GM12874 (cell line): ENCODE results near the gene RHBDD1.

Experiments used
- TF ChIP-seq, protein P1 (sequence below): IDR thresholded peaks from 2 replicates; pipeline ENCODE4 v1.5.1; 2011; ENCODE audit warnings: low read depth, mild to moderate bottlenecking, control low read depth, low read length, moderate library complexity; ENCODE audit not compliant: insufficient read depth

The RHBDD1 gene

DNA sequence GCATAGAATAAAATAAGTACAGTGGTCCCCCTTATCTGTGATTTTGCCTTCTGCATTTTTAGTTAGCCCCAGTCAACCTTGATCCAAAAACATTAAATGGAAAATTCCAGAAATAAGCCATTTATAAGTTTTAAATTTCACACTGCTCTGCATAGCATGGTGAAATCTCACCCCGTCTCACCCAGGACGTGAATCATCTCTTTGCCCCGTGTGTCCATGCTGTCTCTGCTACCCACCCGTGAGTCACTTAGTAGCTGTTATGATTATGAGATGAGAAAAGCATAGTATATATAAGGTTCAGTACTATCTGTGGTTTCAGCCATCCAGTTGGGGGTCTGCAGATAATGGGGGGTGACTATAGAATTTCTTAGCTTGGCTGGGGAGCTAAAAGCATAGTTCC is 67.3 kb downstream of the RHBDD1 start:
- TF ChIP-seq, protein P1, sequence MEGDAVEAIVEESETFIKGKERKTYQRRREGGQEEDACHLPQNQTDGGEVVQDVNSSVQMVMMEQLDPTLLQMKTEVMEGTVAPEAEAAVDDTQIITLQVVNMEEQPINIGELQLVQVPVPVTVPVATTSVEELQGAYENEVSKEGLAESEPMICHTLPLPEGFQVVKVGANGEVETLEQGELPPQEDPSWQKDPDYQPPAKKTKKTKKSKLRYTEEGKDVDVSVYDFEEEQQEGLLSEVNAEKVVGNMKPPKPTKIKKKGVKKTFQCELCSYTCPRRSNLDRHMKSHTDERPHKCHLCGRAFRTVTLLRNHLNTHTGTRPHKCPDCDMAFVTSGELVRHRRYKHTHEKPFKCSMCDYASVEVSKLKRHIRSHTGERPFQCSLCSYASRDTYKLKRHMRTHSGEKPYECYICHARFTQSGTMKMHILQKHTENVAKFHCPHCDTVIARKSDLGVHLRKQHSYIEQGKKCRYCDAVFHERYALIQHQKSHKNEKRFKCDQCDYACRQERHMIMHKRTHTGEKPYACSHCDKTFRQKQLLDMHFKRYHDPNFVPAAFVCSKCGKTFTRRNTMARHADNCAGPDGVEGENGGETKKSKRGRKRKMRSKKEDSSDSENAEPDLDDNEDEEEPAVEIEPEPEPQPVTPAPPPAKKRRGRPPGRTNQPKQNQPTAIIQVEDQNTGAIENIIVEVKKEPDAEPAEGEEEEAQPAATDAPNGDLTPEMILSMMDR: no peak

DNA sequence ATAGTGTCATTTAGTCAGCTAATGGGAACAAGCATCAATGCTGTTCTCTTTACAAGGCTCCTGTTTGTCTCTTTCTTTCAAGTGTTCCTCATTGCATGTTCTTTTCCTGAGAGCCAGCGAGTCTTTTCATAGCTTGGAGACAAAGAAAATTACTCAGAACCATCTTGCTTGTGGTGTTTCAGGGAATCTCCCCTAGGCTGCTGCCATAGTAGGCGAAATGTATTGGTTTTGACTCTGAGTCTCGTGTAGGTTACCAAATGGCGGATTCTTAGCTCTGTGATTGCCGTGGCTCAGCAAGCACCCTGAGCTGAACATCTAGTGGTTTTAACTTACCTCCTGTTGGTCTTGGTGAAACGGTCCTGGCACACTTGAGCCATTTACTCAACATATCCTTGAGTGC is 68.7 kb downstream of the RHBDD1 start:
- TF ChIP-seq, protein P1: no peak

DNA sequence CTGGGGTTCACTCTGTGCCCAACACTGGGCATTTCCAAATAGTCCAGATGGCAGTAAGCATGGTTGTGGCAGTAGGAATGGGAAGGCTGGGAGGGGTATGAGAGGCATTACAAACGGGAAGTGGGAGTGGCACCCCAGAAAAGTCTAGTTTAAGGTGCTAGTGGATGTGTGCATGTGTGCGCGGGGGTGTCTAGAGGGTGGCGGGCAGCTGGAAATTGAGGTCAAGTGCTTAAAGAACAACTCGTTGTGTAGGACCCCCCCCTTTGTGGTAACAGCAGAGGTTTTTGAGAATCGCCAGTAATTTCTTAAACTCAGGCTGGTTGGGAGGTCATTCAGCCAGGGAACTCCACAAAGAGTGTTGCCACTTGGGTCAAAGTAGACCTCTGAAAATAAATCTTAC is 69.9 kb downstream of the RHBDD1 start:
- TF ChIP-seq, protein P1: no peak

DNA sequence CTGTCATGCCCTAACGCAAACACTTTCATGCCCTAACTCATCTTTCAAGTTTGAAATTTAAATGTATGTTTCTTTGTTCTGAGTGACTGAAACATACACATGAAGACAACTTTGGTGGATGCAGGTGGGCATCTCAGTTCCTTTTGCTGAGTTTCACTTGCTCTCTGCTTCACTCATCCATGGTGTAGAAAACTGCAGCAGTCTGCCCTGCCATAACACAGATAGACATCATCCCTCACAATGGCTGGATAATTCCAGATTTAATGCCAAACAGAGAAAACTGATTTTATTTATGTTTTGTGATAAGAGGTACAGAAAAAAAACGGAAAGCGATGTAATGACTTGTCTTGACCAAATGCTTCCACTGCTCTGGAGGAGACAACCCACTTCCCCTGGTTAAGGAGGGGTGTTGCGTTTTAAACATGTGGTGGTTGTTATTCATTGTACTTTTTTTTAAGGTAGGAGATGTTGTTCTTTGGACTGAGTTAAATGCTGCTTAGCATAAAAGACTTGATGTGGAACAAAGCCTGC is 70.4 kb downstream of the RHBDD1 start:
- TF ChIP-seq, protein P1: no peak

DNA sequence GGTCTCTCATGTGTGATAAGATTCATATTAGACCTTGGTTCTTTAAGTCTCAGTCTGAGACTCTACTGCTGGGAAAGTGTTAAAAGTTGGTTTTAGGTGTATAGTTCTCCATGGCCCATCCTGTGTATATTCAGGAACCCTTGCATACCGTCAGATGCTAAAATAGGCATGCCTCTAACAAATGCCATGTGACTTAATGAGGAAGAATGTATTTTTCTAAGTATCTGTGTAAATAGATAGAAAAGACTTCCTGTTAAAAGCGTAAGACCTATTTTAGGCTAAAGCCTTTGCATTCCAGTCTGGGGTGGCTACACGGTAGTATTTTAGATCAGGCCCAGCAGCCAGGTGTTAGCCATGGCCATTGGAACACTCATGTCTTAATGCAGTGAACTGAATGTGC is 73.3 kb downstream of the RHBDD1 start:
- TF ChIP-seq, protein P1: no peak

DNA sequence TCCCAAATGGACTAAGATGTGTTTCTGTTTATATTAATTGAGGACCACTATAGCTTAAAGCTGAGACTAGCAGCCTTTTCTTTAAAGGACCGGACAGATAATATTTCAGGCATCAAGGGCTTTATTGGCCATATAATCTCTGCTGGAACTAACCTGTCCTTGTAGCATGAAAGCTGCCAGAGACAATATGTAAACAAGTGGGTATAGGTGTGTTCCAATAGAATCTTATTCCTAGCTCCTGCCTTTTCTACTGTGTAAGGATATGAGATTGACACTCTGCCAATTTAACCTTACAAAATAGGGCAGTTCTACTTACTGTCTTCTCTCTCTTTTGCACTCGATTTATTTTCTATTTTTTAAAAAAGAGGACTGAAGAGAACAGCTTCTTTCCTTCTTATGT is 74.0 kb downstream of the RHBDD1 start:
- TF ChIP-seq, protein P1: no peak

DNA sequence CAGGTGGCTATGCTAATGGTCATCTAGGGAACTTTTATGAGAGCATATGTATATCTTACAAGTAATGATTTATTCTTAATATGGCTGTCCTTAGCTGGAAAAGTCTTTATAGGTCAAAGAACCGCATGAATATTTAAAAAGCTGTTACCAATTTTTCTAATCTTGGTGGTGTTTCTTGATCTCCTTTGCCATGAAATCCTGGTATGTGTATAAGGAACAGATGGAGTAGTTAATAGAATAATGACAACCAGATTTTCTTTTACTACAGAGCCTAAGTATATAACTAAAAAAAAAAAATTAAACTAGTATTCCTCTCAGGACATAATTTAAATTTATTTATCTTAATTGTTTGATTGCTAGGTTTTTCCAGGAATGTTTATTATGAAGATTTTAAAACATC is 74.5 kb downstream of the RHBDD1 start:
- TF ChIP-seq, protein P1: no peak
